ENCODE data around the gene FAM53B.

FAM53B gene

DNA sequence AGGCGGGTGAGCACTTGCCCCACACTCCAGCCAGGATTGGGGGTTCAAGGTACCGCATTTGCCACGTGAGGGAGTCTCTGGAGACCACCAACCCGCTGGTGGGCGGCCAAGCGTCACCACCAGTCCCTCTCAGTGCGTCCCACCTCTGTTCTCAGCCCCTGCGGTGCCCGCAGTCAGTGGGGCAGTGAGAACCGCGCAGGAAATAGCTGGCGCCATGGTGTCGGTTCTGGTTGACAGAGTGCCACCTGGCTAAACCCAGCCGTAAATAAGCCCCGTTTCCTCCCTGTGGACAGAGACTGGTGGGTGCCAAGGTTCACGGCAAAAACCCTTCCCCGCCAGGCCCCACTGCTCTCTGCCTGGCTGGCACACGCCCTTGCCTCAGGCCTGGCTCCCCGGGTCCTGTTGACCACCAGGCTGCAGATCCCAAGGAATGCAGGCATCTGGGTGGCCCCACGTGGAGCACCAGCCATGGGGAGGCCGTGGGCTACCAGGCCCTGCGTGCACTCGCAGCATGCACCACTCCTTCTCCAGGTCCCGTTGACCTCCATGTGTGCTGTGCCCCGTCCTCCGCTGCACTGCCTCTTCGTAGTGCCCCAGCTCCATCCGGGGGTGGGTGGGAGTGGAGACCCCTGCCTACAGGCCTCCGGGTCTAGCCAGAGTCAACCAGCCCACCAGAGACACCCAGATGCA, 142.6 kb downstream of the FAM53B start:
- no peak overlapping the region for H3K27ac ChIP-seq
- no peak overlapping the region for H3K4me3 ChIP-seq

DNA sequence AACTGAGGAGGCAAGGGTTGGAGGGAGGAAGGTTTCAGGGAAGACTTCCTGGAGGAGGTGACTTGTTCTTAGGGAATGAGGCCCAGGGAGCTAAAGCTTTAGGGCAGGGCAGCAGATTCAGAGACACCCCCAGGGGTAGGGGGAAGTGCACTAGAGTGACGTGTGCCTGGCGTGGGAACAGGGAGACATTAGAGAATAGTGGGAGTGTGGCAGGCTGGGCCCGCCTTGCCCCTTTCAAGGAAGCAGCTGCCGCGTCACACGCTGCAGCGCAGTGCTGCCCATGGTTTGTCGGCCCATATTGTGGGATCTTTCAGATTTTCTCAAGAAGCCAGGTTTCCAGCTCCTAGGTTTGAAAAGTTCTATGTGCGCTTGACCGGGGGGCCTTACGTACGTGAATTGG, 143.2 kb downstream of the FAM53B start:
- H3K27ac ChIP-seq: no peak overlapping the region

DNA sequence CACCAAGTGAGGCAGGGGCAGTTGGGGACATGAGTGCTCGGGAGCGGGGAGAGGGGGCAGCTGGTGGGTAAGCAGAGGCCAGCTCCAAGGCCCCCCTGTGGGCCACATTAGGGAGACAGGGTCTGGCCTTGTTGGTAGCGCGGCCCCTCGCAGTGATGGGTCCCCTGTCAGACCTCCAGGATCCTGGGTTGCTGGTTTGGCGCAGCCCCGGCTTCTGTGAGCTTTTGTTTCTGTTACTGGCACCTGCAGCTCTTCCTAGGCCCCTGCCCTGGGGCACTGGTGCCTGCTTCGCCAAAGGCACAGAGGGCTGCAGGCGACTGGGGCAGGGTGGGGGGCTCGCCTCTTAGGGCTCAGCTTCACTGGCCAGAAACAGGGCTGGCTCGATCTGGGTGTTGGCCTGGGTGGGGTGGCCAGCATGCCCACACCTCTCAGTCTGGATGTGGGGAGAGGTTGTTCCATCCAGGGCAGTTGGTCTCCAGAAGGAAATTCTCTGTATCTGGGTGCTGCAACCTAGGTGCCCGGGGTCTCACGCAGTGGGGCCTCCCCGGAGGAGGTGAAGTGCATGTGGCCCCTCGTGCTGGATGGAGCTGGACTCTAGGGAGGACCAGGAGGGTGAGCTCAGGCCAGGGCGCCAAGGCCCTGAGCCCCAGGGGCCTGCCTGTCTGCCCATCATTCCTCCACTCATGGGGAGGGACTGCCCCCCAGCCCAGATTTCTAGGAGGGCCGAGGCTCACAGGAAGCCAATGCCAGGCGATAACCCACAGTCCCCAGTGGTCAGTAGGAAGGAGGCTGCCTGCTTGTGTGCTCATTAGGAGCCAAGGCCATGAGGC, 143.9 kb downstream of the FAM53B start:
- no peak overlapping the region for H3K4me3 ChIP-seq
- no peak overlapping the region for H3K27ac ChIP-seq

More for the DNA sequence above, 143.2 kb downstream of the FAM53B start:
- H3K4me3 ChIP-seq: no peak overlapping the region

DNA sequence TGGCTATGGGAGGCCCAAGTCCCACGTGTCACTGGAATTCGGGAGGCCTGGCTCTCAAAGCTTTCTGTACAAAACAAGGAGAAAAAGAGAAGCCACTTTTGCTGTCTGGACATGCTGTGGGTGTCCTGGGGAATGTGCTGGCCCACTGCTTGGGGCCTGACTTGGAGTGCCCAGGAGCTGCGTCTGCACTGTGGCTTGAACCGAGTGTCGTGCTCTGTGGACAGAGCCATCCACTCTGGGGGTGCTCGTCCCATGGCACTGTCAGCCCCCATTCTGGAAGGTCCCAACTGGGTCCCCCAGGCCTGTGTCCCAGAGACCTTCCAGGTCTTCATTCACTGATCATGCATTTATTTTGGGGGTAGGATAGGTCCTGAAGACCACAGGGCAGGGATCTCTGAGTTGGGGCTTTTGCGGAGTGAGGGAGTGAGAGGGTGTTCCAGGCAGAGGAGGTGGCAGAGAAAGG, 144.6 kb downstream of the FAM53B start:
- H3K27ac ChIP-seq: no peak overlapping the region
- no peak overlapping the region for H3K4me3 ChIP-seq

DNA sequence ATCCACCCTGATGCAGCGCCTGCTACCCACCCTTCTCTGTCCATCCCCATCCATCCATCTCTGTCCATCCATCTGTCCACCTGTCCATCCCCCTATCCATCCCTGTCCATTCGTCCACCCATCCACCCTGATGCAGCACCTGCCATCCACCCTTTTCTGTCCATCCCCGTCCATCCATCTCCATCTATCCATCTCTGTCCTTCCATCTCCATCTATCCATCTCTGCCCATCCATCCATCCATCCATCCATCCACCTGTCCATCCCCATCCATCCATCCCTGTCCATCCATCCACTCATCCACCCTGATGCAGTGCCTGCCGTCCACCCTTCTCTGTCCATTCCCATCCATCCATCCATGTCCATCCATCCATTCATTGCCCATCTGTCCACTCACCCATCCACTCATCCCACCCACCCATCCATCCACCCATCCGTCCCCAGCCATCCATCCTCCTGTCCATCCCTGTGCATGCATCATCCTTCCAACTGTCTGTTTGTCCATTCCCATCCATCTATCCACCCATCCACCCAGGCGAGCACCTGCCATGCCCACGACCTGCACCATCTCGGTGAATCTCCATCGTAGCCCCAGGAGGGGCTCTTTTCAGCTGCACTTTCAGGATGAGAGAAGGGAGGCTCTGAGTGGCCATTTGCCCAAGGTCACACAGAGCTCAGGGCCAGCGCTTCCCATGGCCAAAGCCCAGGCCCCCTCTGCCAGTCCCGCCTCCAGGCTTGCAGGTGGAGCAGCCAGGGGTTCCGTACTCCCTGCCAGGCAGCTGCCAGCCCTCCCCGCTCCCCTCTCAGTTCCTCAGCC, 145.2 kb downstream of the FAM53B start:
- Histone ChIP-seq H3K4me3 (no peak overlapping the region), H3K27ac (no peak overlapping the region)

DNA sequence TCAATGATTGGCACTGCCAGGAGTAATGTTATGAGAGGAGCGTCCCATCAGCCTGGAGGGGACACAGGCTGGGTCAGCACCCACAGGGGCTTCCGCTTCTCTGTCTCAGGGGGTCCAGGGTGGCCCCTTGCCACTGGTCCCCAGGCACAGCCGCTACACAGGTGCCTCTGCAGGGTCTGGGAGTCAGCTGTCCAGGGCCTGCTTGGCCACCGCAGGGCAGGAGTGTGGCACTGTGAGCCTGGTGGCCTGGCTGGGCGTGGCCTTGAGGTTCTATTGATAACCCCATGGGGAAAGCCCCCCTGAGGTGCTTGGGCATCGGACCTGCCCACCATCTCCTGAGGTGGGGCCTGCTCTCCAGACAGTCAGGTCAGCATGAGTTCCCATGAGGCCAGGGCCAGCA, 146.0 kb downstream of the FAM53B start:
- Histone ChIP-seq H3K27ac (no peak overlapping the region), H3K4me3 (no peak overlapping the region)

DNA sequence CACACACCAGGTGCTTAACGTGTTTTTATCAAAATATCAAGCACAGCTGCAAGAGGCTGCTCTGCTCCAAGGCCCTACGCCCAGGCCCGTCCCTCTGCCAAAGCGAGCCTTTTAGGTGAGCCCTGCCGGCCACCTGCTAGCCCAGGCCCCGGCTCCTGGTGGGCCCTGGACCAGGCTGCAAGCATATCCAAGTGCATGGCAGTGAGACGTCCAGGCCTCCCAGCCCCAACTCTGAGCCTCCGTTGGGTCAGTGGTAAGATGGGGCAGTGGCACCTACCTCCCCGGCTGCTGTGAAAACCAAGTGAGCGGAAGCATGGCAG, 146.4 kb downstream of the FAM53B start:
- no peak overlapping the region for H3K27ac ChIP-seq

DNA sequence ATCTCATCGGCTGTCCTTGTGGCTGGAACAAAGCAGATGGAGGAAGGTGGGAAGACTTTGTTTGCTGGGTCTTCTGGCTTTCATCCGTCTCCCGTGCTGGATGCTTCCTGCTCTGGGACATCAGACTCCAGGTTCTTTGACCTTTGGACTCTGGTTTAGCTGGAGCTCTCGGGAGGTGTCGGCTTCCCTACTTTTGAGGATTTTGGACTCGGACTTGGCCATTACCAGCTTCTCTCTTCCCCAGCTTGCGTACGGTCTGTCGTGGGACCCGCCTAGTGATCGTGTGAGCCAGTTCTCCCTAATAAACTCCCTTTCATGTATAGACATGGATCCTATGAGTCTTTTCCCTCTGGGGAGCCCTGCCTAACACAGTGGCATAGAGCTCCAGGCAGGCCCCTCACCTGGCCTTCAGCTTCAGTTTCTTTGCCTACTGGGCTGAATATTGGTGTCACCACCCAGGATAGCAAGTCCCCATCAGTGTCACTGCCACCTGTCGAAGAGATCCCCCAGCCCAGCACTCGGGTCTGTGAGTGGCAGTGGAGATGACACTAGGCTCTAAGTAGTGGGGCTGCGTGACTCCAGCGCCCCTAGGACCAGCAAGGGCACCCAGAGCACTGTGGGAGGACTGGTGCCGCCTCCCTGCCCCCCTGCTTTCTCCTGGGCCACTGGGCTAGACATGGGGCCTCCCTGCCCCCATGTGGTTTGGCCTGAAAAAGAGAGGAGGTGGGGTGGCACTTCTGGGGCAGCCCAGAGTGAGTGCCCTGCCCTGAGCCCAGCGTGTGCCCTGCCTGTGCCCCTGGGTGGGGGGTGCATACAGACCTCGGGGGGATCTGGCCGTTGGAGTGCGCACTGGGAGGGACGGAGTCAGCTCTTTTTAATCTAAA, 147.0 kb downstream of the FAM53B start:
- no peak overlapping the region for H3K4me3 ChIP-seq
- H3K27ac ChIP-seq: no peak overlapping the region

More for the DNA sequence above, 146.4 kb downstream of the FAM53B start:
- no peak overlapping the region for H3K4me3 ChIP-seq

GRCh38 chr10:124596116-124596785, 147.9 kb downstream of the FAM53B start:
- no peak overlapping the region for H3K27ac ChIP-seq
- H3K4me3 ChIP-seq: no peak overlapping the region

- Histone ChIP-seq H3K4me3 (no peak overlapping the region), H3K27ac (no peak overlapping the region)
Observed at GRCh38 chr10:124595143-124595883, 148.9 kb downstream of the FAM53B start.

- H3K4me3 ChIP-seq: no peak overlapping the region
- H3K27ac ChIP-seq: no peak overlapping the region
Observed at GRCh38 chr10:124594240-124594639, 149.9 kb downstream of the FAM53B start.

GRCh38 chr10:124593431-124593985, 150.7 kb downstream of the FAM53B start:
- Histone ChIP-seq H3K27ac (no peak overlapping the region), H3K4me3 (no peak overlapping the region)

- Histone ChIP-seq H3K27ac (no peak overlapping the region), H3K4me3 (no peak overlapping the region)
Observed at GRCh38 chr10:124592736-124593430, 151.3 kb downstream of the FAM53B start.

GRCh38 chr10:124592101-124592500, 152.1 kb downstream of the FAM53B start:
- Histone ChIP-seq H3K4me3 (no peak overlapping the region), H3K27ac (no peak overlapping the region)

DNA sequence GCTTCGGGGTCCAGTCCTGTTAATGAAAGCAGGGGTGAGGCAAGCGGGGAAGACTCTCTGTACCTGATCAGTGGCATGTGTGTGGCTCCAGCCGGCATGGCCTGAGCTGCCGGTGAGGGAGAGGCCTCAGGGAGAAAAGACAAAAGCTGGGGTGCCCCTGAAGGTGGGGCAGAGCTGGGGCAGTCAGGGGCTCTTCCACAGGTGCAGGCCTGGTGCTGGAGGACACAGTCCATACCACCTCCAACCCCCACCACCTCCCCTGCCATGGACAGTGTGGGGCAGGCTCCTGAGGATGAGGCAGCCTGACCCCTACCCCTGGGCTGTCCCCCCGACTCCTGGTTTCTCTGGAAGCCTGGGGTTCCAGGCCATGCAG, 153.1 kb downstream of the FAM53B start:
- Histone ChIP-seq H3K4me3 (no peak overlapping the region), H3K27ac (no peak overlapping the region)

DNA sequence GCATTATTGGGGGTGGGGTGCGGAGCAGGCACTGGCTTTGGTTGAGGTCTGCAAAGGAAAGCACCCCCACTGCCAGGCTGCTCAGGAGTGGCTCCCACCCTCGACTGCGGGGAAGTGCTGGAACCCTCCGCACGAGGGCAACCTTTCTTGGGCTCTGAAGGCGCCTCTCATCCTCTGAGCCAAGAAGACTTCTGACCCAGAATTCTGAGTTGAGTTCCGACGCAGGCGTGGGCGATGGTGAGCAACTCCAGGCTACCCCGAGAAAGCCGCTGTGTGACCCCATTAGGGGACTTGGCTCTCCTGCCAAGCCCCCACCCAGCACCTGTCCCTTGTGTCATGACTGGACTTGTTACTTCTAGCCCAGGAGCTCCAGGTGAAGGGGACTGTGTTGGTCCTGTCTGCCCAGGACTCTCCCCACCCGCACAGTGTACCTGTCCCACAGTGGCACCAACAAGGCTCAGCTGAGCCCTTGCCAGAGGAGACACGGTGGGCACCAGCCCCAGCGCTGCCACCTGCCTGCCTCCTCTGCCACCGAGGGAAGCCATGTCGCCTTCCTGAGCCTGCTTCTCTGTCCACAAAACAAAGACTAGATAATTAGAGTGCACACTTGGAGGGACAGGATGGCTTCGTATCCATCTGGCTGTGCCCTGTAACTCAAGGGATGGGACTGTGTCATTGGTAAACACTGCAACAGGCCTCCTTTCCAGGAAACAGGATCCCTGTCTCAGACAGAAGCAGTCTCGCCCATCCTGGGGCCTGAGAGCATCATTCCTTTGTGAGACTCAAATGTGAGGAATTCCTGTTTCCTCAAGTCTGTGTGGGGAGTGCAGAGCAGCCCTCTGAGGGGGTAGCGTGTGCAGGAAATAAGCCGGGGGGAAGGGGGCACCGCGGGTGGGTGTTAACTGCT, 153.7 kb downstream of the FAM53B start:
- Histone ChIP-seq H3K27ac (no peak overlapping the region), H3K4me3 (no peak overlapping the region)

Measured in skin epidermis (tissue), 12 donors.